Measurements from ENCODE around the gene ANKRD11.

GRCh38 chr16:89279666-89280481, 210.5 kb downstream of the ANKRD11 start:
- TF ChIP-seq CTCF (conservative IDR thresholded peaks at IDR 0.05; ENCODE audit: low read length) (no peak), EZH2phosphoT487 (IDR thresholded peaks at IDR 0.05; ENCODE audit: borderline replicate concordance) (no peak)

Data from Loucy (cell line).